HFF-Myc (cell line): Measurements from ENCODE around the gene NBEAL2.
A peak's percentile ranks its signal among the peaks of the same experiment; 100 is the strongest.
"Not testable (repeated sequence)": the region's sequence is repeated elsewhere in the genome, so short reads cannot be mapped to it uniquely, and the experiment has no call there.

ENCODE experiments used
- DNase-seq: peaks from one replicate; pipeline ENCODE4 v3.0.0-alpha.2; 2011; ENCODE audit warnings: low read depth; ENCODE audit errors: extremely low read depth
- H3K4me3 ChIP-seq: replicated peaks from 2 replicates; pipeline ENCODE4 v1.5.1; 2011; ENCODE audit warnings: low read depth, mild to moderate bottlenecking, control low read depth, low read length
- CTCF ChIP-seq: IDR thresholded peaks from 2 replicates; pipeline ENCODE4 v1.5.1; 2012; ENCODE audit warnings: mild to moderate bottlenecking, low read depth, low read length, control low read depth; ENCODE audit errors: missing control alignments

NBEAL2 gene

GRCh38 chr3:47028667-47029066, 49.2 kb downstream of the NBEAL2 start:
- no peak for TF ChIP-seq CTCF
- no peak overlapping the region for H3K4me3 ChIP-seq
- DNase-seq = no peak

GRCh38 chr3:47031041-47031440, 51.6 kb downstream of the NBEAL2 start:
- not testable (repeated sequence) for DNase-seq, H3K4me3 ChIP-seq

GRCh38 chr3:47034868-47035489, 55.5 kb downstream of the NBEAL2 start:
- TF ChIP-seq CTCF = no peak
- no peak overlapping the region for H3K4me3 ChIP-seq
- no peak for DNase-seq

GRCh38 chr3:47035645-47036044, 56.2 kb downstream of the NBEAL2 start:
- no peak for TF ChIP-seq CTCF
- no peak overlapping the region for H3K4me3 ChIP-seq
- DNase-seq = peak; percentile 59

- no peak for TF ChIP-seq CTCF
- no peak overlapping the region for H3K4me3 ChIP-seq
- DNase-seq = no peak
These were observed 56.7 kb downstream of the NBEAL2 start for GRCh38 chr3:47036145-47036544.

GRCh38 chr3:47037302-47037701, 57.8 kb downstream of the NBEAL2 start:
- not testable (repeated sequence) for DNase-seq, H3K4me3 ChIP-seq

GRCh38 chr3:47041114-47041513, 61.6 kb downstream of the NBEAL2 start:
- no peak for TF ChIP-seq CTCF
- no peak overlapping the region for H3K4me3 ChIP-seq
- DNase-seq = no peak

GRCh38 chr3:47042231-47042791, 62.8 kb downstream of the NBEAL2 start:
- DNase-seq = no peak
- H3K4me3 ChIP-seq = no peak overlapping the region
- no peak for TF ChIP-seq CTCF
